PFSK-1 (cell line): ENCODE data around the gene CSRP2.

Source experiments
- FOXP2 ChIP-seq: optimal IDR thresholded peaks from 2 replicates; pipeline ENCODE3; 2011; ENCODE audit warnings: borderline replicate concordance, control low read depth, inconsistent platforms; ENCODE audit not compliant: insufficient read depth; ENCODE audit errors: extremely low read length, extremely low read depth
- POLR2AphosphoS5 ChIP-seq: IDR thresholded peaks from 2 replicates; pipeline ENCODE4 v1.6.1; 2012; ENCODE audit warnings: low read depth, mild to moderate bottlenecking, control low read depth, low read length, moderate library complexity
- SIN3A ChIP-seq: IDR thresholded peaks from 2 replicates; pipeline ENCODE4 v1.6.1; 2012; ENCODE audit warnings: mild to moderate bottlenecking, low read length, moderate library complexity, borderline replicate concordance; ENCODE audit not compliant: insufficient read depth
- TAF1 ChIP-seq: IDR thresholded peaks from 2 replicates; pipeline ENCODE4 v1.6.1; 2012; ENCODE audit warnings: low read length, control low read depth, borderline replicate concordance; ENCODE audit not compliant: insufficient read depth
- TF ChIP-seq, protein P1 (sequence below), 2 experiments: IDR thresholded peaks; 2 replicates each; pipeline versions ENCODE4 v1.6.1 to v1.8.0; 2011 to 2012; ENCODE audit warnings: low read depth in 2 of 2, low read length in 2 of 2, control low read depth in 1 of 2, inconsistent platforms in 1 of 2, mild to moderate bottlenecking in 1 of 2, moderate library complexity in 1 of 2; ENCODE audit not compliant: insufficient read depth in 1 of 2

DNA sequence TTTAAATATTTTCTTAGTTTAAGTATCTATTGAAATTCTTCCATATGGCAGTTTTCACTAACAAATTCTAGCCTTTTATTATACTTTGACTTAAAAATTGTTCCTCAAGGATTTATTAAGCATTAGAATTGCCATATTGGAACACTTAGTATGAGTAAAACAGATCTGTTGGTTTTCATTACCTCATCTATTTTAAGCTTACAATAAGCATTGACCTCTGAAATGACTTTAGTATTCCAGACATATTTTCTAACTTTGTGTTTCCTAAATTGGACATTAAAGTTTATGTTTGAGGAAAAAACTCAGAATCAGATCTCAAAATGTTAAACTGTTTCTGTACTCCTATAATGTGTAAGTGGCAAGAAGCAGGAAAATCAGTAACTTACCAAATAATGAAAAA lies 48.4 kb downstream of the CSRP2 start:
- TF ChIP-seq POLR2AphosphoS5 = no peak
- TF ChIP-seq, protein P1, sequence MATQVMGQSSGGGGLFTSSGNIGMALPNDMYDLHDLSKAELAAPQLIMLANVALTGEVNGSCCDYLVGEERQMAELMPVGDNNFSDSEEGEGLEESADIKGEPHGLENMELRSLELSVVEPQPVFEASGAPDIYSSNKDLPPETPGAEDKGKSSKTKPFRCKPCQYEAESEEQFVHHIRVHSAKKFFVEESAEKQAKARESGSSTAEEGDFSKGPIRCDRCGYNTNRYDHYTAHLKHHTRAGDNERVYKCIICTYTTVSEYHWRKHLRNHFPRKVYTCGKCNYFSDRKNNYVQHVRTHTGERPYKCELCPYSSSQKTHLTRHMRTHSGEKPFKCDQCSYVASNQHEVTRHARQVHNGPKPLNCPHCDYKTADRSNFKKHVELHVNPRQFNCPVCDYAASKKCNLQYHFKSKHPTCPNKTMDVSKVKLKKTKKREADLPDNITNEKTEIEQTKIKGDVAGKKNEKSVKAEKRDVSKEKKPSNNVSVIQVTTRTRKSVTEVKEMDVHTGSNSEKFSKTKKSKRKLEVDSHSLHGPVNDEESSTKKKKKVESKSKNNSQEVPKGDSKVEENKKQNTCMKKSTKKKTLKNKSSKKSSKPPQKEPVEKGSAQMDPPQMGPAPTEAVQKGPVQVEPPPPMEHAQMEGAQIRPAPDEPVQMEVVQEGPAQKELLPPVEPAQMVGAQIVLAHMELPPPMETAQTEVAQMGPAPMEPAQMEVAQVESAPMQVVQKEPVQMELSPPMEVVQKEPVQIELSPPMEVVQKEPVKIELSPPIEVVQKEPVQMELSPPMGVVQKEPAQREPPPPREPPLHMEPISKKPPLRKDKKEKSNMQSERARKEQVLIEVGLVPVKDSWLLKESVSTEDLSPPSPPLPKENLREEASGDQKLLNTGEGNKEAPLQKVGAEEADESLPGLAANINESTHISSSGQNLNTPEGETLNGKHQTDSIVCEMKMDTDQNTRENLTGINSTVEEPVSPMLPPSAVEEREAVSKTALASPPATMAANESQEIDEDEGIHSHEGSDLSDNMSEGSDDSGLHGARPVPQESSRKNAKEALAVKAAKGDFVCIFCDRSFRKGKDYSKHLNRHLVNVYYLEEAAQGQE (IDR thresholded peaks at IDR 0.05; ENCODE audit: insufficient read depth in 1 of 2, low read depth in 2 of 2, low read length in 2 of 2) = no peak
- TF ChIP-seq TAF1 = no peak
- no peak for TF ChIP-seq SIN3A
- TF ChIP-seq FOXP2 = no peak
